Islet of Langerhans (tissue), 1 donor: ENCODE results near the gene CDKAL1.
"Not testable (repeated sequence)": the region's sequence is repeated elsewhere in the genome, so short reads cannot be mapped to it uniquely, and the experiment has no call there.

Experiments
- FAIRE-seq: peaks from one replicate; lab custom pipeline; 2011; peaks lifted over from hg19 to GRCh38; lab: Jason Lieb, UNC

CDKAL1 gene

DNA sequence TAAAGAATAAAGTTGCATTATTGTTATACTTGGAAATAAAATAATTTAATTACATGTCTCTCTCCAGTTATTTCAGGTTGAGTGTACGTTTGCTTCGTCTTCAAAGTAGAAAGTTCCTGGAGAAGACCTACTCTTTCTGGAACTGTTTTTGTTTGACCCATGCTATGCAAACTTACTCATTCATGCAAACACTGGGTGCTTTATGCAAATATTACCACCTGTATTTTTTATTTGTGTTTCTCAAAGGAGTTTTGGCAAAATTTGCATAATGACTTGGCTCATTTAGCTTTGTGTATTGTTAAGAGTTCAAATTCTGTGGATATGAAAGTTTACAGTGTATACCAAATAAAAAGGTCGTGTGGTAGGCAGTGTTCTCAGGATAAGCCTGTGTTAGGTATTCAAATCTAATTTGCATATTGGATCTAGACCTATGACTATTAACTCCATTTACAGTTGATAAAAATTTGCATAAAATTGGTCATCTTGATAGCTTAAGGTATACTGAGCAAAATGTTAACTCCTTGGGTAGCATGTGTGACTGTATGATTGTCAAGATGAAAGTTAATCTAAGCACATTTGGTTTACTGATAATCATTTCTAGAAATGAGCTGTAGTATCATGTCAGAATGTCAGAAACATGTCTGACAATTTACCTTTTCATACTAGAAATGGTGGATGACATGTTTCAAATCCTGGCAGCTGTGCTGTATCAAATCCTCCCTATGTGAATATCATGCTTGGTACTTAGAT is 65.2 kb downstream of the CDKAL1 start:
- FAIRE-seq: no peak

DNA sequence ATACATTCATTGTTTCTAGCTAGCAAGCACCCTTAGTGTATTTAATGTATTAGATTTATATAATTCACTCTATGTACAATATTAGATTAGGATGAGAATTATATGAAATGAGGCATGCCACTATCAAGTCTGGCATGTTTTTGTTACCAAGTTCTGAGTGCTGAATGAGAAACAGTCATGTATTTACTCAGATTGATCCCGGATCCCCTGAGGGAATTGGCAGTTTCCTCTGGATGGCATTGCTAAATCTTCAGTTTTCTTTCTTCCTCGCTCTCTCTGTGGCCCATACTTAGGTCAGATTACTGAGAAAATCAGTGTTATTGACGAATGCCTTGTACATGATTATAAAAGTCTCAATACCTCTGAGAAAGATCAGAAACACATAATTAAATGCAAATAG is 66.6 kb downstream of the CDKAL1 start:
- no peak for FAIRE-seq

DNA sequence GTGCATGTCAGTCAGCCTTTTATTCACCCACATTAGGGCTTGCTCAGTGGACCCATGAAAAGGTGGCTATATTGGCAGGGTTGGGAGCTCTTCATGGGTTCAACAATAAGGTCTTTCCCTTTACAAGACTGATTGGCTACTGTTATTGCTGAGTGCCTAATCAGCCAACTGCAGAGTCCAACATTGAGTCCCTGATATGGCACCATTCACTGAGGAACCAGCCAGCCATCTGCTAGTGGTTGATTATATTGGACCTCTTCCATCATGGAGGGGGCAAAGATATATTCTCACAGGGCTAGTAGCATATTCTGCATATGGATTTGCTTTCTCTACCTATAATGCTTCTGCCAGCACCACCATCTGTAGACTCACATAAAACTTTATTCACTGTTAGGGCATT is 69.9 kb downstream of the CDKAL1 start:
- no peak for FAIRE-seq

DNA sequence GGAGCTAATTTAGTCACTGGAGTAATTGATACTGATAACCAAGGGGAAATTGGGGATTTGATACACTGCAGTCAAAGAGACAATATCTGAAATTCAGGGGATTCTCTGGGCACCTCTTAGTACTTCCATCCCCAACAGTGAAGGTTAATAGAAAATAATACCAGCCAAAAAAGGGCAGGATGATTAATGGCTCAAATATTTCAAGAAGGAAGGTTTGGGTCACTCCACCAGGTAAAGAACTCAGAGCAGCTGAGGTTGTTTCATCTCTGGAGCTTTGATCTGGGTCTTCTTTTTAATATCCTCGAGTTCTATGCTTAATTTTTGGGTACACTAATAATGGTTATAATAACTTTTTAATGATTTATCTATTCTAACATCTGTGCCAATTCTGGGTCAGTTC is 70.8 kb downstream of the CDKAL1 start:
- FAIRE-seq: no peak

DNA sequence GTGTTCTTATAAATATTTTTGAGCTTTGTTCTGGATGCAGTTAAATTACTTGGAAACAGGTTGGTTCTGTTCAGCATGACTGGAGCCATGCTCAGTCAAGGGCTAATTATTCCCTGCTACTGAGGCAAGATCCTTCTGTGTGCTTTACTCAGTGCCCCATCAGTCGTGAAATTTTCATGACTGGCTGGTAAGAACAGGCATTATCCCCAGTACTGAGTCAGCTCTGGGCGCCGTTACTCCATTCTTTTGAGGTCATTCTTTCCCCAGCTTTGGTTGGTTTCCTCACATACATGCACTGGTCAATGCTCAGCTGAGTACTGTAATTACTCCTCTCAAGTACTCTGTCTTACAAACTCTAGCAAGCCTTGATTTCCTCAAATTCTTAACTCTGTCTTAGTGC is 71.3 kb downstream of the CDKAL1 start:
- peak; percentile 45 for FAIRE-seq

DNA sequence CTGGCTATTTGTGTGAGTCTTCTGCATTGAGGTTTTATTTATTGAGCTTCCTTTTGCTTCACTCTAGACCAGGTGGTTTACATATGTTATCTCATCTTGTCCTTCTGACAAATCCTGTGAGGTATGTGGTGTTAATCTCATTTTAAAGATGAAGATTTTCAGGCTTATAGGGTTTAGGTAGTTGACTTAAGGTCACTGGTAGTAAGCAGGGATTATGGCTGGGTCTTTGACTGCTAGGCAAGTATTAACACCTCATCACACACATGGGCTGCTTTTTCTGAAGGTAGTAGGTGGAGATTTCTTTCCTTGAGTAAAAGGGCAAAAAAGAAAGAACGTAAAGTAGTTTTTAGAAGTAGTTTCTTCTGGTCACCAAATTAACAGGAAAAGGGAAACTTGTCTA is 72.6 kb downstream of the CDKAL1 start:
- FAIRE-seq: no peak

DNA sequence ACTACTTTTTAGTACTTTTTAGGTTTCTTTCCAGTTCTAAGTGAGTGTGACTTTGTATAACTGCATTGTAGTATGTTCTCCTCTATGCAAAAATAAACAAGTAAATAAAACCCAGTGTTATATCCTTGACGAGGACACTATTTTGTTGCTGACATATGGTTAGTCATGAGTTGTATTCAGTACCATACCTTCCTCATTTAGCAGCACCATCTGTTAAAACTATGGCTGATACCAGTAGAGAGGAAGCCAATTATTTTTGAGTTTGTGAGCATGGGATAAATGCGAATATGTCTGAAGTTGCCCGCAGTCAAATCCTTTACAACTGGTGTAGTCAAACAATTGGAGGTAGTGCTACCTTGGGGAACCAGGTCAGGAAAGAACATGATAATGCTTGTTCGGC is 74.1 kb downstream of the CDKAL1 start:
- FAIRE-seq: no peak

DNA sequence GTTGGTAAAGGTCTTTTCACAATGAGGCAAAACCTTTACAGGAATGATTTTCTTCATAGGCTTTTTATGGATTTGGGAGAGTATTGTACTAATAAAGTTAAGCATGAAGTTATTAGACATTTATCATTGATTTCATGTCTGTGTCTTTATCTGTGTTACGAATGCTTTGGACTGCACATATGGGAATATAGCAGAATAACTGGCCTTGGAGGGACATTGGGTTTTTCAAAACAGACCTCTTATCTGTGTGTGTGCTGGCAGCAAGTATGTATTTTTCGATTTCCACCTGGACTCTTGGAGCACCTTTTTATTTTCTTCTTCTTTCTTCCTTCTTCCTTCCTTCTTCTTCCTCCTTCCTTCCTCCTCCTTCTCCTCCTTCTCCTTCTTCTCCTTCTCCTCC is 74.6 kb downstream of the CDKAL1 start:
- no peak for FAIRE-seq

DNA sequence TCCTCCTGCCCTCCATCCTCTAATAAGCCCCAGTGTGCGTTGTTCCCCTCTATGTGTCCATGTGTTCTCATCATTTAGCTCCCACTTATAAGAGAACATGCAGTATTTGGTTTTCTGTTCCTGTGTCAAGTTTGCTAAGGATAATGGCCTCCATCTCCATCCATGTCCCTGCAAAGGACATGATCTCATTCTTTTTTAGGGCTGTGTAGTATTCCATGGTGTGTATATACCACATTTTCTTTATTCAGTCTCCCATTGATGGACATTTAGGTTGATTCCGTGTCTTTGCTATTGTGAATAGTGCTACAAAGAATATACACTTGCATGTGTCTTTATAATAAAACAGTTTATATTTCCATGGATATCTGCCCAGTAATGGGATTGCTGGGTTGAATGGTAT is 75.7 kb downstream of the CDKAL1 start:
- FAIRE-seq: not testable (repeated sequence)

DNA sequence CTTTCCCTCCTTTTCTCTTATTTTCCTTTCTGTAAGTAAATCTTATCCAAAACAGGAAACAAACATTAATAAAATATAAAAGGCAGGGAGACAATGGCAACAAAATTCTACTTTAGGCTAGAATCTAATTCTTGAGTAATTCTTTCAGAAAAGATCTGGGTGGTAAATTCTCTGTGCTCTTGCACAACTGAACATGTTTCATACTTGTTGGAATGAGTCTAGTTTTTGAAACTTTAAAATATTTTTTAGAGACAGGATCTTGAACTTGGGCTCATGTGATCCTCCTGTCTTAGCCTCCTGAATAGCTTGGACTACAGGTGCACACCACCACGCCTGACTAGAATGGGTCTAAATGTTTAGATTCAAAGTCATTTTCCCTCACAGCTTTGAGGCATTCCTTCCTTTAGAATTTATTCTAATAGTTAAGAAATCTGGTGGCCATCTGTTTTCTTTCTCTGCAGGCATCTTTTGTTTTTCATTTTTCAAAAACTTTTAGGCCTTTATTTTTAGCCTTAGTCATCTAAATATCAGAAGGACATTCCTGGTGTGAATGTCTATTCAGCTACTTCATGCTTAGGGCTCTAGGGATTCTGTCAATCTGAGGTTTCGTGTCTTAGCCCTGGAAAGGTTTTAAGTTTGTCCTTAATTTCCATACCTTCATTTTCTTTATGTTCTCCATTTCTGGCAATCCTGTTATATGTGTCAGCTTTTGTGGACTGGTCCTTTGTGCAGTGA is 76.5 kb downstream of the CDKAL1 start:
- no peak for FAIRE-seq

DNA sequence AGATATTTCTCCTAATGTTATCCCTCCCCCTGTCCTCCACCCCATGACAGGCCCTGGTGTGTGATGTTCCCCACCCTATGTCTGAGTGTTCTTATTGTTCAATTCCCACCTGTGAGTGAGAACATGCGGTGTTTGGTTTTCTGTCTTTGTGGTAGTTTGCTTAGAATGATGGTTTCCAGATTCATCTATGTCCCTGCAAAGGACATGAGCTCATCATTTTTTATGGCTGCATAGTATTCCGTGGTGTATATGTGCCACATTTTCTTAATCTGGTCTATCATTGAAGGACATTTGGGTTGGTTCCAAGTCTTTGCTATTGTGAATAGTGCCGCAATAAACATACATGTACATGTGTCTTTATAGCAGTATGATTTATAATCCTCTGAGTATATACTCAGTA is 83.3 kb downstream of the CDKAL1 start:
- FAIRE-seq: not testable (repeated sequence)

DNA sequence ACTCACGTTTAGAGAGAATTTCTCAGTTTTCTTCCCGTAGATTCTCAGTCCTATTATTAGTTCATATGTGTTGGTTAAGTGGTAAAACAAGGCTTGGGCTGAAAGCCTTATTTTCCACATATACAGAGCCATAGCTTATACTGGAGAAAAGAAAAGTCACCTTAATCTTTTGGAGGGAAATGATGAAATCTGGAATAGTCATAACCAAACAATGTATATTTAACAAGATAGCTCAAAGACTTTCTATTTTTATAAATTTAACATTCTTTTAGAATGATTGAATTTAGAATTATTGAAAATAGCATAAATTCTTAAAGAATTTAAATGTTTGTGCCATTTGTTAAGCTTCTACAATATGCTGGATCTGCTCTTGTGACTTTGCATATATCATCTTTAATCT is 85.8 kb downstream of the CDKAL1 start:
- no peak for FAIRE-seq

DNA sequence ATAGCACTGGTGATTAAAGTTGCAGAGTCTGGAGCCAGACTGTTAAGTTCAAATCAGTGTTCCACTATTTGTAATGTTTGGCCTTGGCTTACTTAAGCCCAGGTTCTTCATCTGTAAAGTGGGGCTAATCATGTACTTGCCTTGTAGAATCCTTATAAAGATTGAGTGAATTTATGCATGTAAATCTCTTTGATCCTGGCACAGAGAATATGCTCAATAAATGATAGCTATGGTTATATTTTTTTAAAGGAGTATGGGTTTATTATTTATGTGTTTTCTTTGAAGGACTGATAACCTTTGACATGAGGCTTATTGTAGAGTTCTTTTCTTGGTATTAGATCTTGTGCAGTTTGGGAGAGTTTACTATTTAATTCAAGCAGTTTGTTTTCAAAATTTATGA is 89.5 kb downstream of the CDKAL1 start:
- no peak for FAIRE-seq

DNA sequence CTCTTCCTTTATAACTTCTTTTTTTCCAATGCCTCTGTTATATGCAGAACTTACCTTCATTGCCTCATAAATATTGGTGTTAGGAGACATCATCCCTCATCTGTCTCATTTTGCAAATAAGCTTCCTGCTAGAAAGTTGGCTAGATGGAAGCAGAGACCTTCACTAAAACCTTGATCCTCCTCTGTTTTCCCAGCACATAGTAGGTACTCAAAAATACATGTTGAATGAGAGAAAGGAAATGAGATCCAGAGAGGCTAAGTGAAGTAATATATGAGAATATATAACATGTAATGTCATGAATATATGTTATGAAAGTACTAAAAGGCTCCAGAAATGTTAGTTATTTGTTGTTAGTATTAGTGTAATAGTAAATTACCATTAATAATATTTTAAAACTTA is 91.9 kb downstream of the CDKAL1 start:
- no peak for FAIRE-seq

DNA sequence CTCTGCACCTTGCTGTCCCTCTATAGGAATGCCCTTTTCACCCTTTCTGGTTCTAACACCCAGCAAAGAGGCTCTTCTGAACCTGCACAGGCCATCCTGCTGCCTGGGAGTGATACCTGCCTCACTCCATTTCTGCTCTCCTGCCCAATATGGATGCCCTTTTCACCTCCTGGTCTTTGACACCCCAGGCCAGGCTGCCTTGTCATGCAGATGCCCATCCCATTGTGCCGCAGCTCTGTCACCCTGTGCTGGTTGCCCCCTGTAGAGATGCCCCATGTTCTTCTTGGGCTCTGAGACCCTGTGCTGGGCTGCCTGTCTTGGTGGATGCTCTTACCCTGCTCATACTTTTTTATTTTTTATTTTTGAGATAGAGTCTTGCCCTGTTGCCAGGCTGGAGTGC is 95.3 kb downstream of the CDKAL1 start:
- no peak for FAIRE-seq

DNA sequence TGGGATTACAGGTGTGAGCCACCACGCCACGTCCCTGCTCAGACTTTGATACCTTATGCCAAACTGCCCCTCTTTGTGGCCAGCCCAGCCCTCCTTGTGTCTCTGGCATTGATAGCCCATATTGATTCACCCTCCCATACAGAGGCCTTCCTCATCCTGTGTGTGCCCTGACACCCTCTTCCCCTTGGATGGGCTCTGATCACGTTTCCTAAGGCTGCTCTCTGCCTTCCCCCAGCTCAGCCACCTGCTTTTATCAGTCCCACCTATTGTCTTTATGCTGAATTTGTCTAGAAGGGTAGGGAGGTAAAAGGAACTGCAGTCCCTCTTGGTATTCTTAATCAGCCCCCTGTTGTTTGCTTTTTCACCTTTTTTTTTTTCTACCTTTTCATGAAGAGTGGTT is 95.9 kb downstream of the CDKAL1 start:
- FAIRE-seq: no peak

DNA sequence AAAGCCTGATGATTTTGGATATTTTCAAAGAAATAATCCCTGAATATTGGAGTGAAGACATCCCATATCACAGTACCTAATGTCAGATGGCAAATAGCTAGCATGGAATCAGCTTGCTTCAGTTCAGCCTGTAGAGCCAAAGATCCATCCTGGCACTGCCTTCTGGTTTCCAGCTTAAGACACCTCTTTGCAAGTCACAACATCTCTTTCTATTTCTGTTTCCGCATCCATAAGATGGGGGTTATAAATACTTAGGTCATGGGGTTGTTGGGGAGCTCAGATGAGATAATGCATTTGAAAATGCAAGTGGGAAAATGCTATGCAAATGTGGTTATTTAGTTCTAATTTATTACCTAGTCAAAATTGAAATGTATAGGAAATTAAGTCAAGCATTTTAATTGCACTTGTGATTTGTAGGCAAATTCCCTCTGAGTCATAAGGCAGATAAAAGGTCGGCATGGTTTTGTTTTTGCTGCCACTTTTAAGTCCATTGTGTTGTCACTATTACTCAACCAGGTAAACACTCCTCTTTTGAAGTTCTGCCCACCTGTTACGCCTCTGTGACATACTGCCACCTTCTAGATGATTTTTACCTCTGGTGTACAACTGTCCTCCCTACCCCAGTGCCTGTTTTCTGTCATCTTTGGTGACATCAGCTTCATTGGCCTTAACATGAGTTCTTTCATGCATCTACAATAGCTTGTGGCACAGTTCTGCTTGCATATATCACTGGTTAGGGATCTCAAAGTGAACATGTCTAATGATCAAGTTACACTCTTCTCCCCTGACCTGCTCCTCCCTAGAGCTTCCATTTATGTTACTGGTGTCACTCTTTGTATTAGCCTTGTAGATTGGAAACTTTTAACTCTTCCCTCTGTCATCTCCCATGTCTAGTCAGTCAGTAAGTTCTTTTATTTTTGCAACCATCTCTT is 96.6 kb downstream of the CDKAL1 start:
- FAIRE-seq: no peak

DNA sequence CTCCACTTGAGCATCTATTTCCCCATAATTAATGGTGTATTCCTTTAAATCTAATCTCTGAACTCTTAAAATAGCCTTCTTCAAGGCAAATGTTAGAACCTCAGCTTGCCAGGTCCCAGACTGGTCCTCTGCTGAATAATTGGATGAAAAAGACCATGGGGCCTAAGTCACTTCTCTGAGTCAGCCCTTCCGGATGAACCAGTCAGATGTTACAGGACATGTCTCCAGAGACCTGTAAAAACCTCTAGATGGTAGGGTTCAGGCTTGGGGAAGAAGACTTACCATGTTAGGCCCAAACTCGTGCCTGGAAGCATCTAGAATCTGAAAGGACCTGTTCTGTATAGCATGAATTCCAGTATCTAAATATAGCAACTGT is 97.3 kb downstream of the CDKAL1 start:
- no peak for FAIRE-seq

DNA sequence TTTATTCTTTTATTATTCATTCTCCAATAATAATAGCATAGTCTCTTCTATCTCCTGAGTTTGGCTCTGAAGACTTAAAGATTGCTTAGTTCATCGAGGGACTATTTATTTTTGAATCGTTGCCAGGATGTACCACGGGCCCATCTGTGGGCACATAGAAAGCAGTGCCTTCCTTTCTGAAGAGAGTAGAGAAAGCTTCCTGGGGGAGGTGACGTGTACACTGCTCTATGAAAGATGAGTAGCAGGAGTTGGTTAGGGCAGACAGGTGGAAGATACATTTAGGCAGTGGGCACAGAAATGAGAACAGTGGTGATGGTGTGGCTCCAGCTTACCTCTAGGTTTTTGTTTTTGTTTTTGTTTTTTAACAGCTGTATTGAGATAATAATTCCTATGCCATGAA is 98.4 kb downstream of the CDKAL1 start:
- no peak for FAIRE-seq

DNA sequence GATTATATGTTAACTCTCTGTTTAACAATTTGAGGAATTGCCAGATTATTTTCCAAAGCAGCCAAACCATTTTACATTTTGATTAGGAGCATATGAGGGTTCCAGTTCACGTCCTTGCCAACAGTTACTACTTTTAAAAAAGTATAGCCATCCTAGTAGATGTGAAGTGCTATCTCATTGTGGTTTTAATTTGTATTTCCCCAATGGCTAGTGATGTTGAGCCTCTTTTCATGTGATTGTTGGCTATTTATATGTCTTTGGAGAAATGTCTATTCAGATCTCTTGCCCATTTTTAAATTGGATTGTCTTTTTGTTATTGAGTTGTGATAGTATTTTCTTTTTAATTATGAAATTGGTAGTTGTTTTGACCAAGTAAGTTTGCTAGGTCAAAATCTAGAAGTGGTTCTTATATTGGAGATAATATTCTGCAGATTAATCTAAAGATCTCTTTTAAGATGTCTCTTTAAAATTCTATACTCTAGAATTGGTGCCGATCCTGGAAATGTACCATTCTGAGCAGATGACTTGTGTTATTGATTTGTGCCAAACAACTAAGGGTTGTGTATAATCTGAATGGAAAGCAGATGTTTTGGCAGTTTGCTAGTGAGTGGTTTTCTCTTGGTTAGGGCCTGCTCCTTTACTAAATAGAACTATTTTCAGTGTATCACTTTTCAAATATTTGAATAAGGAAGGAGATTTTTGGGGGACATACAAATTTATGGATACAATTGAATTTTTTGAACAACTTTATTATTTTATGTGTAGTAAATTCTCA is 99.5 kb downstream of the CDKAL1 start:
- FAIRE-seq: peak; percentile 55

DNA sequence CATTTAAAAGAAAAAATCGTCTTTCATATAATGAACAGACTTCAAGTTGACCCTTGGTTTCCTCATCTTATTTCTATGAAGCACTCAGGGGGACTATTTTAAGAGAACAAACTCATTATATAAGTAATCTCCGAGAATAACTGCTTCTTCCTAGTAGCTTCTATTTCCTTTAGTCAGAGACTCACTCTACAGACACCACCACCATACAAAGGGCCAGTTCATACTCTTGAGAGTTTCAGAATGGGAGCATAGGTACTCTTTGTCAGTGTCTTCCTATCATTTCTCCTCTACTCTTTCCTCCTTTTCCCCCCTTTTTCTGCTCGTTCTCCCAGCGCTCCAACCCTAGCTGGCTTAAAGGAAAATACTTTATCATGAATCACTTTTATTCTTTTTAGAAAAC is 104.9 kb downstream of the CDKAL1 start:
- FAIRE-seq: no peak

DNA sequence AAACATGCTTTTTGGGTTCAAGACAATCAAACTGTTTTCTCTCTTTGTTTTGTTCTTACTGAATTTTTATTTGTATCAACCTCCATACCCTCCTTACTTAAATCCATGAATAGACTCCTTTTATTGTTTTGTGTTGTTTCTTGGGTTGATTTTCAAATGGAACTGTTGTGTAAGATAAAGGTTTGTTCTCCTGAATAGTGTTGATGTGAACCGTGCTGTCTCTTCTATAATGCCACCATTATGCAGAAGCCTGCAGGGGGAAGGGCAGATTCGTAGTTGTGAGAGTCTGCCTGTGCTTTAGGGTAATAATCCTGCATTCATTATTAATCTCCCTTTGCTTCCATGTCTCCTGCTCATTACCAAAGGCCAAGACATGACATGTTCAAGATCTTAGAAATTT is 105.9 kb downstream of the CDKAL1 start:
- FAIRE-seq: no peak
